GM23338 (cell line): ENCODE data around the gene PTPRE. TPM values are rescaled to one million over a fixed set of nuclear protein-coding genes. Genes with fewer than 3 reads are reported as not detected.

Source experiments
- ATAC-seq: fragments of 200-7000 bp; cut with Tn5 transposase; 3 replicates; pipeline ENCODE4 v1.9.1; 2020
- DNase-seq: peaks from one replicate; pipeline ENCODE4 v3.0.0-alpha.2; 2015; ENCODE audit warnings: low spot score
- H2AFZ ChIP-seq: fragments of 200-600 bp; sonication (generic); 2 replicates; pipeline ENCODE4 v1.8.0; 2016; ENCODE audit warnings: antibody characterized with exemption, mild to moderate bottlenecking, moderate library complexity
- H3F3A ChIP-seq: fragments of 200-600 bp; sonication (generic); replicated peaks from 2 replicates; pipeline ENCODE4 v1.8.0; 2017; ENCODE audit warnings: antibody characterized with exemption, mixed run types, low read depth
- H3K27ac ChIP-seq: fragments of 200-600 bp; sonication (generic); 2 replicates; pipeline ENCODE4 v1.6.1; 2016; ENCODE audit warnings: low read depth
- H3K27me3 ChIP-seq: fragments of 200-600 bp; sonication (generic); 2 replicates; pipeline ENCODE4 v1.8.0; 2016; ENCODE audit warnings: mild to moderate bottlenecking, mixed run types, moderate library complexity; ENCODE audit not compliant: insufficient read depth
- H3K36me3 ChIP-seq: fragments of 200-600 bp; sonication (generic); 2 replicates; pipeline ENCODE4 v1.8.0; 2016; ENCODE audit warnings: mild to moderate bottlenecking; ENCODE audit not compliant: insufficient read depth
- H3K4me1 ChIP-seq: fragments of 200-600 bp; sonication (generic); 2 replicates; pipeline ENCODE4 v1.8.0; 2016; ENCODE audit warnings: mild to moderate bottlenecking, moderate library complexity; ENCODE audit not compliant: insufficient read depth
- H3K4me2 ChIP-seq: fragments of 200-600 bp; sonication (generic); 2 replicates; pipeline ENCODE4 v1.7.1; 2017; ENCODE audit warnings: mixed run types
- H3K4me3 ChIP-seq: fragments of 200-600 bp; sonication (generic); 2 replicates; pipeline ENCODE4 v1.6.1; 2016; ENCODE audit warnings: mixed run types
- H3K79me2 ChIP-seq: fragments of 200-600 bp; sonication (generic); replicated peaks from 2 replicates; pipeline ENCODE4 v1.8.0; 2017; ENCODE audit warnings: mild to moderate bottlenecking; ENCODE audit not compliant: insufficient read depth
- H3K9me2 ChIP-seq: fragments of 200-600 bp; sonication (generic); 2 replicates; pipeline ENCODE4 v1.8.0; 2017; ENCODE audit not compliant: insufficient read depth
- H4K20me1 ChIP-seq: fragments of 200-600 bp; sonication (generic); replicated peaks from 2 replicates; pipeline ENCODE4 v1.8.0; 2017; ENCODE audit warnings: mild to moderate bottlenecking; ENCODE audit not compliant: insufficient read depth
- H3K27ac Mint-ChIP-seq: 2 replicates; pipeline ENCODE4 v1.8.0; 2020; ENCODE audit warnings: inconsistent platforms, mild to moderate bottlenecking, moderate library complexity, mixed read lengths
- H3K27me3 Mint-ChIP-seq: 3 replicates; pipeline ENCODE4 v1.8.0; 2022; ENCODE audit warnings: low read depth, mild to moderate bottlenecking, moderate library complexity, mixed read lengths, inconsistent platforms; ENCODE audit not compliant: insufficient read depth, poor library complexity
- H3K36me3 Mint-ChIP-seq: 3 replicates; pipeline ENCODE4 v1.8.0; 2021; ENCODE audit warnings: low read depth, mild to moderate bottlenecking, inconsistent platforms, moderate library complexity, mixed read lengths
- H3K4me1 Mint-ChIP-seq: 3 replicates; pipeline ENCODE4 v1.8.0; 2020; ENCODE audit warnings: mild to moderate bottlenecking, inconsistent platforms, mixed read lengths
- H3K4me3 Mint-ChIP-seq: 3 replicates; pipeline ENCODE4 v1.8.0; 2021; ENCODE audit warnings: moderate library complexity, mild to moderate bottlenecking, inconsistent platforms, mixed read lengths
- H3K9me3 Mint-ChIP-seq: 3 replicates; pipeline ENCODE4 v1.8.0; 2020; ENCODE audit warnings: moderate library complexity, mild to moderate bottlenecking, inconsistent platforms, mixed read lengths
- CREB1 ChIP-seq: fragments of 250-450 bp; sonication (Bioruptor Pico); IDR thresholded peaks from 2 replicates; pipeline ENCODE4 v1.5.0; 2020; ENCODE audit warnings: low read depth, mild to moderate bottlenecking, moderate library complexity
- CTCF ChIP-seq, 2 experiments: fragments of 200-600 bp in 1 of 2; sonication (generic) in 1 of 2; conservative IDR thresholded peaks; 2 replicates each; pipeline versions ENCODE4 v1.5.1 to v1.6.1; 2016 to 2017; ENCODE audit warnings: antibody characterized with exemption in 2 of 2, low read depth in 2 of 2, mild to moderate bottlenecking in 2 of 2, moderate library complexity in 1 of 2
- ETS1 ChIP-seq: IDR thresholded peaks from 2 replicates; pipeline ENCODE4 v1.6.1; 2016; ENCODE audit warnings: antibody characterized with exemption
- EZH2 ChIP-seq: fragments of 200-600 bp; sonication (generic); IDR thresholded peaks from one replicate; pipeline ENCODE4 v1.8.0; 2017; ENCODE audit warnings: antibody characterized with exemption, mild to moderate bottlenecking, low read depth; ENCODE audit not compliant: unreplicated experiment
- EZH2phosphoT487 ChIP-seq: fragments of 200-600 bp; sonication (generic); IDR thresholded peaks from one replicate; pipeline ENCODE4 v1.8.1; 2018; ENCODE audit warnings: antibody characterized with exemption; ENCODE audit not compliant: unreplicated experiment
- JUNB ChIP-seq: IDR thresholded peaks from one replicate; pipeline ENCODE4 v1.6.1; 2016; ENCODE audit warnings: antibody characterized with exemption; ENCODE audit not compliant: unreplicated experiment
- NANOG ChIP-seq: IDR thresholded peaks from 2 replicates; pipeline ENCODE4 v1.6.1; 2016; ENCODE audit warnings: antibody characterized with exemption, borderline replicate concordance
- REST ChIP-seq: IDR thresholded peaks from one replicate; pipeline ENCODE4 v1.6.1; 2018; ENCODE audit warnings: antibody characterized with exemption; ENCODE audit not compliant: unreplicated experiment
- STAT1 ChIP-seq: IDR thresholded peaks from one replicate; pipeline ENCODE4 v1.6.1; 2016; ENCODE audit warnings: antibody characterized with exemption; ENCODE audit not compliant: unreplicated experiment
- ZNF114 ChIP-seq: fragments of 250-450 bp; sonication (Bioruptor Pico); IDR thresholded peaks from 2 replicates; pipeline ENCODE4 v1.5.0; 2020; ENCODE audit warnings: mild to moderate bottlenecking, moderate library complexity
- ZNF331 ChIP-seq: fragments of 250-450 bp; sonication (Bioruptor Pico); IDR thresholded peaks from 2 replicates; pipeline ENCODE4 v1.5.0; 2020; ENCODE audit warnings: low read depth, mild to moderate bottlenecking, moderate library complexity
- polyA plus RNA-seq: library from polyadenylated mRNA; unstranded; fragments of >200 nt; fragmentation: Nextera tagmentation; extraction: Ambion mirVana; gene quantifications from 2 replicates; pipeline ENCODE4 v1.2.1, GENCODE V29; 2016
- total RNA-seq: library from RNA; depleted of rRNA; stranded (reverse); fragments of >200 nt; shearing (Covaris generic); gene quantifications from 2 replicates; pipeline ENCODE4 v1.2.3, GENCODE V29; 2014

The PTPRE gene
- total and polyA plus RNA-seq, 2 experiments from 2014 or later: 0.34 to 0.42 TPM

- Mint-ChIP-seq H3K4me3 (no peak overlapping the region), H3K27ac (no peak overlapping the region), H3K36me3 (no peaks in the 10 kb centered on the region), H3K27me3 (peaks cover 9% of the 10 kb centered on the region), H3K4me1 (0 out of 3 replicates have a peak, but pooled peaks cover 4% of the 10 kb centered on the region), H3K9me3 (no peaks in the 10 kb centered on the region)
- Histone ChIP-seq H3K27me3 (no peaks in the 10 kb centered on the region), H3K36me3 (no peaks in the 10 kb centered on the region), H2AFZ (no peak overlapping the region), H3K27ac (no peak overlapping the region), H3K79me2 (no peaks in the 10 kb centered on the region), H3K4me2 (no peak overlapping the region), H3K4me1 (no peaks in the 10 kb centered on the region), H3K4me3 (no peak overlapping the region), H3K9me2 (no peaks in the 10 kb centered on the region), H3F3A (no peaks in the 10 kb centered on the region), H4K20me1 (no peaks in the 10 kb centered on the region)
- TF ChIP-seq JUNB: no peak
- TF ChIP-seq EZH2: no peak
- no peak for TF ChIP-seq CTCF (conservative IDR thresholded peaks at IDR 0.05; ENCODE audit: low read depth in 2 of 2)
- no peak for TF ChIP-seq ZNF114 (CRISPR knock-in tag)
- no peak for TF ChIP-seq EZH2phosphoT487
- TF ChIP-seq ETS1: no peak
- no peak for TF ChIP-seq NANOG
- no peak for TF ChIP-seq ZNF331 (CRISPR knock-in tag)
- TF ChIP-seq CREB1 (CRISPR knock-in tag): no peak
- no peak for TF ChIP-seq STAT1
- no peak for DNase-seq
- ATAC-seq: no peak
Observed at GRCh38 chr10:127884501-127884900, 22.4 kb upstream of the PTPRE start.

- Mint-ChIP-seq H3K4me1 (0 out of 3 replicates have a peak, but pooled peaks cover 4% of the 10 kb centered on the region), H3K36me3 (no peaks in the 10 kb centered on the region), H3K27me3 (peaks cover 9% of the 10 kb centered on the region), H3K4me3 (no peak overlapping the region), H3K27ac (no peak overlapping the region), H3K9me3 (no peaks in the 10 kb centered on the region)
- H3K27me3 ChIP-seq: no peaks in the 10 kb centered on the region
- H2AFZ ChIP-seq: no peak overlapping the region; the same call in 1 of the 2 replicates
- ATAC-seq (no peak), DNase-seq (no peak)
- no peak overlapping the region for H3K27ac ChIP-seq
- H3K4me2 ChIP-seq: no peak overlapping the region
- H3F3A ChIP-seq: no peaks in the 10 kb centered on the region
- H3K4me1 ChIP-seq: no peaks in the 10 kb centered on the region
- no peaks in the 10 kb centered on the region for H3K9me2 ChIP-seq
- no peak overlapping the region for H3K4me3 ChIP-seq
- no peaks in the 10 kb centered on the region for H3K36me3 ChIP-seq
- H3K79me2 ChIP-seq: no peaks in the 10 kb centered on the region
- no peaks in the 10 kb centered on the region for H4K20me1 ChIP-seq
- TF ChIP-seq CREB1 (CRISPR knock-in tag) (no peak), EZH2phosphoT487 (no peak), ETS1 (no peak), ZNF331 (CRISPR knock-in tag) (no peak), REST (no peak), EZH2 (no peak)
Observed at GRCh38 chr10:127886371-127887051, 20.4 kb upstream of the PTPRE start.
